ENCODE results near the gene CHST11.
"Not testable (repeated sequence)": the region's sequence is repeated elsewhere in the genome, so short reads cannot be mapped to it uniquely, and the experiment has no call there.

The CHST11 gene

GRCh38 chr12:104549815-104550480 lies 93.2 kb downstream of the CHST11 start:
- H3K9ac ChIP-seq (ENCODE audit: low read length), result no peak overlapping the region
- no peaks in the 10 kb centered on the region for H3K27me3 ChIP-seq (ENCODE audit: control insufficient read depth, insufficient read depth, low read length)
- no peaks in the 10 kb centered on the region for H3K4me1 ChIP-seq (ENCODE audit: control insufficient read depth, insufficient read depth, low read length)
- H3K4me3 ChIP-seq (ENCODE audit: low read length), result no peak overlapping the region
- H3K36me3 ChIP-seq (ENCODE audit: control insufficient read depth, insufficient read depth, low read length), result no peaks in the 10 kb centered on the region
- H3K9me3 ChIP-seq (ENCODE audit: control insufficient read depth, low read length), result no peaks in the 10 kb centered on the region

- H3K9me3 ChIP-seq (ENCODE audit: control insufficient read depth, low read length), result no peaks in the 10 kb centered on the region
- no peaks in the 10 kb centered on the region for H3K4me1 ChIP-seq (ENCODE audit: control insufficient read depth, insufficient read depth, low read length)
- no peaks in the 10 kb centered on the region for H3K27me3 ChIP-seq (ENCODE audit: control insufficient read depth, insufficient read depth, low read length)
- no peaks in the 10 kb centered on the region for H3K36me3 ChIP-seq (ENCODE audit: control insufficient read depth, insufficient read depth, low read length)
- H3K4me3 ChIP-seq (ENCODE audit: low read length), result no peak overlapping the region
- no peak overlapping the region for H3K9ac ChIP-seq (ENCODE audit: low read length)
Observed at GRCh38 chr12:104551313-104551931, 94.7 kb downstream of the CHST11 start.

GRCh38 chr12:104553421-104553820 lies 96.7 kb downstream of the CHST11 start:
- no peaks in the 10 kb centered on the region for H3K9me3 ChIP-seq (ENCODE audit: control insufficient read depth, low read length)
- no peaks in the 10 kb centered on the region for H3K36me3 ChIP-seq (ENCODE audit: control insufficient read depth, insufficient read depth, low read length)
- no peak overlapping the region for H3K9ac ChIP-seq (ENCODE audit: low read length)
- H3K4me1 ChIP-seq (ENCODE audit: control insufficient read depth, insufficient read depth, low read length), result no peaks in the 10 kb centered on the region
- H3K27me3 ChIP-seq (ENCODE audit: control insufficient read depth, insufficient read depth, low read length), result no peaks in the 10 kb centered on the region
- H3K4me3 ChIP-seq (ENCODE audit: low read length), result no peak overlapping the region

DNA sequence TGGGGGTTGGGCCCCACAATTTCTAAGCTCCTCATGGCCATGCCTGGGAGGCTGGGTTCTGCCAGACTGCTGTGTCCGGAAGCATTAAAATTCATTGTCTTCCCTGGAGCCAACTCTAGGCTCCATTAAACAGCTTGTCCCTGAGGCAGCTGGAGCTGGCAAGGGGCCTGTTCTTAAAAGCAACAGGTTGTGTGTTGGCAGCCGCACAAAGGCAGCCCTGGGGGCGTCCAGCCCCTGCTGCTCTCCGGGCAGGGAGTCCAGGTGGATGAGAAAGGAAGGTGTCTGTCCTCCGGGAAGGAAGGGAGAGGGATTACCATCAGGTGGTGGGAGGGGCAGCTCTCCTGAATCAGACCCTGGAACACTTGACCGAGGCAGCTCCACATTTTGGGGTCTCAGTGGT lies 98.9 kb downstream of the CHST11 start:
- Histone ChIP-seq H3K4me1 (ENCODE audit: control insufficient read depth, insufficient read depth, low read length) (no peaks in the 10 kb centered on the region), H3K4me3 (ENCODE audit: low read length) (no peak overlapping the region), H3K9ac (ENCODE audit: low read length) (no peak overlapping the region), H3K9me3 (ENCODE audit: control insufficient read depth, low read length) (no peaks in the 10 kb centered on the region), H3K27me3 (ENCODE audit: control insufficient read depth, insufficient read depth, low read length) (no peaks in the 10 kb centered on the region), H3K36me3 (ENCODE audit: control insufficient read depth, insufficient read depth, low read length) (no peaks in the 10 kb centered on the region)

DNA sequence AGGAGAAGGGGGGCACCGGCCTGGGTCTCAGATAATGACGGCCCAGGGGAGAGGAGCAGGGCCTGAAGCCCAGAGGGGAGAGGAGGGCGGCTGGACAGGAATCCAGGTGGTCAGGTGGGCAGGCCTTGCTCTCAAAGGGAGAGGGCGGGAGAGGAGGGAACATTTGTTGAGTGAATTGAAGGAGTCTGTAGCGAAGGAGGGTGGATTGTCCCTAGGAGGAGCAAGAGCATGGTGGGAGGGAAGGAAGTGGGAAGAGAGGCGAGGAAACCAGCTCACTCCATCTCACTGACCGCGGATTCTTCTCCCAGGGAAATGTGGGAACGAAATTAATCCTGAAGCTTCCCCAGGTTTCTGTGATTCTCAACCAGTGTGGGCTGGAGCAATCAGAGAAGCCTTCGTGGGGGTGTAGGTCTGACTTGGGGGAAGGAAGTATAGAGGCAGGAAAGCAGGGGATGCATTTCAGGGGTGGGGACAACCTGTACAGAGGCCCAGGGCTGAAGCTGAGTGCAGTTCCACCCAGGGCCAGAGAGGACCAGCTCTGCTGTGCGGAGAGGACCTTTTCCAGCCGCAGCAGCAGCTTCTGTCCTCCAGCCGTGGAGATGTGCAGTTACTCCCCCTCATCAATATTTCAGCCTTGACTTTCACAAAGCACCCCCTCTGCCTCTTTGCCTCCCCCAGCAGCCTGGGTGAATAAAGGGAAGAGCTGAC lies 100.9 kb downstream of the CHST11 start:
- Histone ChIP-seq H3K27me3 (ENCODE audit: control insufficient read depth, insufficient read depth, low read length) (no peaks in the 10 kb centered on the region), H3K4me1 (ENCODE audit: control insufficient read depth, insufficient read depth, low read length) (no peaks in the 10 kb centered on the region), H3K9ac (ENCODE audit: low read length) (no peak overlapping the region), H3K9me3 (ENCODE audit: control insufficient read depth, low read length) (no peaks in the 10 kb centered on the region), H3K36me3 (ENCODE audit: control insufficient read depth, insufficient read depth, low read length) (no peaks in the 10 kb centered on the region), H3K4me3 (ENCODE audit: low read length) (no peak overlapping the region)

GRCh38 chr12:104560881-104561280 lies 104.1 kb downstream of the CHST11 start:
- Histone ChIP-seq H3K27me3 (ENCODE audit: control insufficient read depth, insufficient read depth, low read length) (no peaks in the 10 kb centered on the region), H3K9me3 (ENCODE audit: control insufficient read depth, low read length) (no peaks in the 10 kb centered on the region), H3K4me3 (ENCODE audit: low read length) (no peak overlapping the region), H3K36me3 (ENCODE audit: control insufficient read depth, insufficient read depth, low read length) (no peaks in the 10 kb centered on the region), H3K9ac (ENCODE audit: low read length) (no peak overlapping the region), H3K4me1 (ENCODE audit: control insufficient read depth, insufficient read depth, low read length) (no peaks in the 10 kb centered on the region)

DNA sequence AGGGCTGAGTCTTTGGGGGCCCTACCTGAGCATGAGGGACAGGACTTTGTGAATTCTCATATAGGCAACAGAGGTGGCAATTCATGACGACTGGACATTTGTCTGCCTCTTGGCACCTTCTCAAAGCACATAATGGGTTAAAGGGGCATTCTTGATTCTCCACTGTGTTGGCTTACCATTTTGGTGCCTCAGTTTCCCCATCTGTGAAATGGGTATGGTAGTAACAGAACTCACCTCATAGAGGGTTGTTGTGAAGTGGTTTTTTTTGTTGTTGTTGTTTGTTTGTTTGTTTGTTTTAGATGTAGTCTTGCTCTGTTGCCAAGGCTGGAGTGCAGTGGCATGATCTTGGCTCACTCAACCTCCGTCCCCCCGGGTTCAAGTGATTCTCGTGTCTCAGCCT lies 106.0 kb downstream of the CHST11 start:
- H3K4me1 ChIP-seq (ENCODE audit: control insufficient read depth, insufficient read depth, low read length), result no peaks in the 10 kb centered on the region
- H3K27me3 ChIP-seq (ENCODE audit: control insufficient read depth, insufficient read depth, low read length), result no peaks in the 10 kb centered on the region
- H3K36me3 ChIP-seq (ENCODE audit: control insufficient read depth, insufficient read depth, low read length), result no peaks in the 10 kb centered on the region
- H3K9me3 ChIP-seq (ENCODE audit: control insufficient read depth, low read length), result no peaks in the 10 kb centered on the region
- no peak overlapping the region for H3K4me3 ChIP-seq (ENCODE audit: low read length)
- H3K9ac ChIP-seq (ENCODE audit: low read length), result no peak overlapping the region

DNA sequence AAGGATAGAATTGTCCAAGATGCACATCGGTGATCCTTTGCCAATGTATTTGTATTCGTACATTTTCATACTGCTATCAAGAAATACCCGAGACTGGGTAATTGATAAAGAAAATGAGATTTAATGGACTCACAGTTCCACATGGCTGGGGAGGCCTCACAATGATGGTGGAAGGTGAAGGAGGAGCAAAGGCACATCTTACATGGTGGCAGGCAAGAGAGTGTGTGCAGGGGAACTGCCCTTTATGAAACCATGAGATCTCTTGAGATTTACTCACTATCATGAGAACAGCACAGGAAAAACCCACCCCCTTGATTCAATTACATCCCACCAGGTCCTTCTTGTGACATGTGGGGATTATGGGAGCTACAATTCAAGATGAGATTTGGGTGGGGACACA lies 107.9 kb downstream of the CHST11 start:
- H3K36me3 ChIP-seq (ENCODE audit: control insufficient read depth, insufficient read depth, low read length); H3K4me3 ChIP-seq (ENCODE audit: low read length); H3K9ac ChIP-seq (ENCODE audit: low read length); H3K27me3 ChIP-seq (ENCODE audit: control insufficient read depth, insufficient read depth, low read length); H3K9me3 ChIP-seq (ENCODE audit: control insufficient read depth, low read length); H3K4me1 ChIP-seq (ENCODE audit: control insufficient read depth, insufficient read depth, low read length): not testable (repeated sequence)

DNA sequence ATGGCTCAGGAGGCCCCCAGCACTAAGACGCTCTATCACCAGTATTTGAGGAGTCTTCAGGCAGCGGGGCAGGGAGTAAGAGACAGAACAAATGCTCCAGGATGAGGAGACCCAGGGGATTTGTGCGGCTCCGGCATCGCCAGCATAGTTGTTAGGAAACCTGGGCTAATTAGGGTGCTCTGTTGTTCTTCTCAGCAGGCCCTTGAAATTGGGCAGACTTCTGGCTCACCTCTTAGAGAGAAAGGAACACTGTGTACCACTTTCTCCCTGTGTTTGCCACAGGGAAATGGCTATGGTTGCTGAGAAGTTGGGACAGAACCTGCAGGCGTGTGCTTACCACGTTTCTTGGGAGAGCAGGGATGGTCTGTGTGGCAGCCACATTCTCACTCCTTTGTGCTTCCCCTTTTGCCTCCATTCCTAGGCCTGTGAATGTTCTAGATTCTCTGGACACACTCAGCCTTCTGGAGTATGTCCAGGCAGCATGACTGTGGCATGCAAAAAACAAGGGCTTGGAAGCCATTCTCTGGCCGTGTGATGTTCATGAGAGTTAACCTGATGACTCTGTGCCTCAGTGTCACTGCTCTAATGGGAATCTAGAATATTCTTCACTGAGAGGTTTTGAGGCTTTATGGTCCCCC lies 109.0 kb downstream of the CHST11 start:
- Histone ChIP-seq H3K36me3 (ENCODE audit: control insufficient read depth, insufficient read depth, low read length) (no peaks in the 10 kb centered on the region), H3K4me1 (ENCODE audit: control insufficient read depth, insufficient read depth, low read length) (no peaks in the 10 kb centered on the region), H3K27me3 (ENCODE audit: control insufficient read depth, insufficient read depth, low read length) (no peaks in the 10 kb centered on the region), H3K9me3 (ENCODE audit: control insufficient read depth, low read length) (no peaks in the 10 kb centered on the region), H3K9ac (ENCODE audit: low read length) (no peak overlapping the region), H3K4me3 (ENCODE audit: low read length) (no peak overlapping the region)

DNA sequence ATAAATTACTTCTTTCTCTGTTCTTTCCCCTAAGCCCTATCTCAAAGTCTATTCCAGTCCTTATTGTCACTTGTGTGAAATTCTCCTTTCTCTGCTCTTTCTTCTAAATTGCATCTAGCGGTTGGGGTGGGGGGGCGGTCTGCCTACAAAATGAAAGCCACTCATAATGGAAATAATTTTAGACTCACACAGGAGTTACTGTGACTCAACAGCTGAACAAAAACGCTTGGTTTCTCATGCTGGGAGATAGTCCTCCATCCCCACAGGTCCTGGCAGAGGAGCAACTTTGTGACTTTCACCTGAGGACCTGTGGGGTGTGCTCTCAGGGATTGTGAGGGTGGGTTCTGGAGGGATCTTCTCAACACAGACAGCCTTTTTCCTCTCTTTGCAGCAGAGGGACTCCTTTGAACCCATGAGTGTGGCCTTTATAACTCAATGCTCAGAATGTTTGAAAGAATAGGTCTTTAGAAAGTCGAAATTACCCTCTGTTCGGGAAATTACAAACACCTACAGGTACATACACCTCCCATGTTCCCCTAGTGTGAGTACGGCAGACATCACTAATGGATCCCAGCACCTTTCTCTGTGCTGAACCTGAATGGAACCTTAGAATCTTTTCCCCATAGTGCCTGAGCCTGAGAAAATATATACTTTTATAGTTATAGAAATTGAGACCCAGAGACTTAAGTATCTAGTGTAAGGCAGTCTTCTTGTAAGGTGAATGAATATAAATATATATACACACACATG lies 109.7 kb downstream of the CHST11 start:
- Histone ChIP-seq H3K9me3 (ENCODE audit: control insufficient read depth, low read length) (no peaks in the 10 kb centered on the region), H3K9ac (ENCODE audit: low read length) (no peak overlapping the region), H3K4me3 (ENCODE audit: low read length) (no peak overlapping the region), H3K27me3 (ENCODE audit: control insufficient read depth, insufficient read depth, low read length) (no peaks in the 10 kb centered on the region), H3K4me1 (ENCODE audit: control insufficient read depth, insufficient read depth, low read length) (no peaks in the 10 kb centered on the region), H3K36me3 (ENCODE audit: control insufficient read depth, insufficient read depth, low read length) (no peaks in the 10 kb centered on the region)

DNA sequence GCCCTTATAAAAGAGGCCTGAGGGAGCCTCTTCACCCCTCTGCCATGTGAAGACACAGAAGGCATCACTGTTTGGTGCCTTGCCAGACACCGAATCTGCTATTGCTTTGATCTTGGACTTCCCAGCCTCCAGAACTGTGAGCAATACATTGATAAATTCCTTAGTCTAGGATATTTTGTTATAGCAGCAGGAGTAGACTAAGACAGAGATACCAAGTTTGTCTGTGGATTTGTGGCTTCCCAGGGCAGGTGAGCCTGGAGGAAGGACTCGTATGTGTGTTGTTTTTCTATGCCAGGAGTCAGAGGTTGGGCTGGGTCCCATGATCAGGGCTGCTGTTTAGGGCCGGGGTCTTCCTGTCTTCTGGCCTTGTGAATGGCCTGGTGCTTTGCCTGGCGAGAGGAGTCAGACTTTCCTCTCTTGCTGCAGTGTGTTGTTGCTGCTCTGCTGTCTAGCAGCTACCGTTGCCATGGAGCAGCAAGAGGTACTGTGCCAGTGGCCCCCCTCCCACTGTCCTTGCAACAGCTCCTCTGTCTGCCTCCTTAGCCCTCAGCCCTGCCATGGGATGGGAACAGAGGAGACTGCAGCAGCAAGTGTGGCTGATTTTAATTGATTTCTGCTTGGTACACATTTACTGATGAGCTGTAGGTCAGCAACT lies 111.2 kb downstream of the CHST11 start:
- Histone ChIP-seq H3K9ac (ENCODE audit: low read length) (no peak overlapping the region), H3K27me3 (ENCODE audit: control insufficient read depth, insufficient read depth, low read length) (no peaks in the 10 kb centered on the region), H3K4me1 (ENCODE audit: control insufficient read depth, insufficient read depth, low read length) (no peaks in the 10 kb centered on the region), H3K9me3 (ENCODE audit: control insufficient read depth, low read length) (no peaks in the 10 kb centered on the region), H3K4me3 (ENCODE audit: low read length) (no peak overlapping the region), H3K36me3 (ENCODE audit: control insufficient read depth, insufficient read depth, low read length) (no peaks in the 10 kb centered on the region)
